ENCODE measurements around the gene COX7B2.

COX7B2 gene

DNA sequence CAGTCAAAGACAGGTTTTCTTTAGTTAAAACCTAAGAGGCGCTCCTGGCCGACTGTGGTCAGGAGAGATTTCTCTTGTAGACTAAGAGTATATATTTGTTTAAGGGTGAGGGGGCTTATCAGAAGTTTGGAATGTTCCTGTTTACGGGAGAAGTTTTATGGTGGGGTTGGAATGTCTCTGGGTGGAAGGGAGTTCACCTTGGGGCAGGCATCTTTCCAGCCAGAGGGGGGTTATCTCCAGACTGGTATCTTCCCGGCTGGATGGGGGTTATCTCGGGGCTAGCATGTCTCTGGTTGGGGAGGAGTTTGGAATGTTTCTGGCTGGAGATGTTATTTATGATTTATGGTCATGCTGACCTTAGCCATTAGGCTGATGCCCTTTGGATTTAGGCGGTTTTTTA is 116.0 kb downstream of the COX7B2 start:
- POLR2A ChIA-PET: no interaction called here
- no peak for DNase-seq (ENCODE audit: extremely low spot score)
- CTCF ChIA-PET: no interaction called here
- TF ChIP-seq, protein P1, sequence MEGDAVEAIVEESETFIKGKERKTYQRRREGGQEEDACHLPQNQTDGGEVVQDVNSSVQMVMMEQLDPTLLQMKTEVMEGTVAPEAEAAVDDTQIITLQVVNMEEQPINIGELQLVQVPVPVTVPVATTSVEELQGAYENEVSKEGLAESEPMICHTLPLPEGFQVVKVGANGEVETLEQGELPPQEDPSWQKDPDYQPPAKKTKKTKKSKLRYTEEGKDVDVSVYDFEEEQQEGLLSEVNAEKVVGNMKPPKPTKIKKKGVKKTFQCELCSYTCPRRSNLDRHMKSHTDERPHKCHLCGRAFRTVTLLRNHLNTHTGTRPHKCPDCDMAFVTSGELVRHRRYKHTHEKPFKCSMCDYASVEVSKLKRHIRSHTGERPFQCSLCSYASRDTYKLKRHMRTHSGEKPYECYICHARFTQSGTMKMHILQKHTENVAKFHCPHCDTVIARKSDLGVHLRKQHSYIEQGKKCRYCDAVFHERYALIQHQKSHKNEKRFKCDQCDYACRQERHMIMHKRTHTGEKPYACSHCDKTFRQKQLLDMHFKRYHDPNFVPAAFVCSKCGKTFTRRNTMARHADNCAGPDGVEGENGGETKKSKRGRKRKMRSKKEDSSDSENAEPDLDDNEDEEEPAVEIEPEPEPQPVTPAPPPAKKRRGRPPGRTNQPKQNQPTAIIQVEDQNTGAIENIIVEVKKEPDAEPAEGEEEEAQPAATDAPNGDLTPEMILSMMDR (IDR thresholded peaks at IDR 0.05; ENCODE audit: control extremely low read depth, extremely low read depth, low read depth, missing control alignments): no peak

DNA sequence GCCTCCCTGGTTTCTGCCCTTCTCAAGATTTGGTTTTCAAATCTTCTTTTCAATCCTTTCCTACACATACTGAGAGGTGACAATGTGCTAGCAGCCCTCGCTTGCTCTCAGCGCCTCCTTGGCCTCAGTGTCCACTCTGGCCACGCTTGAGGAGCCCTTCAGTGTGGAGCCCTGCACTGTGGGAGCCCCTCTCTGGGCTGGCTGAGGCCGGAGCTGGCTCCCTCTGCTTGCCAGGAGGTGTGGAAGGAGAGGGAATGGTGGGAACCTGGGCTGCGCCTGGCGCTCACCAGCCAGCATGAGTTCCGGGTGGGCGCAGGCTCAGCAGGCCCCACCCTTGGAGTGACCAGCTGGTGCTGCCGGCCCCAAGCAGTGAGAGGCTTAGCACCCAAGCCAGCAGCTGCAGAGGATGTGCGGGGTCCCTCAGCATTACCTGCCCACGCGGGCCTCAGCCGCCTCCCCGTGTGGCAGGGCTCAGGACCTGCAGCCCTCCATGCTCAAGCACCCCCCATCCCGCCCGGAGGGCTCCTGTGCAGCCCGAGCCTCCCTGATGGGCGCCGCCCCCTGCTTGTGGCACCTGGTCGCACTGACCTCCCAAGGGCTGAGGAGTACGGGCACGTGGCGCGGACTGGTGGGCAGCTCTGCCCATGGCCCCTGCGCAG is 127.5 kb downstream of the COX7B2 start:
- TF ChIP-seq, protein P1 (IDR thresholded peaks at IDR 0.05; ENCODE audit: control extremely low read depth, extremely low read depth, low read depth, missing control alignments): no peak
- ChIA-PET POLR2A (no interaction called here), CTCF (no interaction called here)
- no peak for DNase-seq (ENCODE audit: extremely low spot score)

DNA sequence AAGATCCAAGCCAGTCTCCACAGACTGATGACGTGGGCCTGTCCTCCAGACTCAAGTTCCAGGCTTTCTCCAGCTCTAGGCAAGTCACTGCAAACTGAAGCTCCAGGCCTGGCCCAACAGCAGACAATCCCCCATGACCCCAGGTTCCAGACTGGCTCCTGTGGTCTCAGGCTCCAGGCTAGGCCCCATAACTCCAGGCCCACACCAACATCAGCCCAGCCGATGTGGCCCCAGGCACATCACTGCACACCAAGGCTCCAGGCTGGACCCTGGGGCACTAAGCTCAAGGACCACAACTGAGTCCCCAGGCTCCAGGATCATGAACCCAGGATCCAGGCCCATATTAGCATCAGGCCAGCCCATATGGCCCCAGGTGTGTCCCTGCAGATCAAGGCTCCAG is 143.6 kb downstream of the COX7B2 start:
- POLR2A ChIA-PET: no interaction called here
- CTCF ChIA-PET: no interaction called here
- TF ChIP-seq, protein P1 (IDR thresholded peaks at IDR 0.05; ENCODE audit: control extremely low read depth, extremely low read depth, low read depth, missing control alignments): no peak
- no peak for DNase-seq (ENCODE audit: extremely low spot score)

- TF ChIP-seq, protein P1 (IDR thresholded peaks at IDR 0.05; ENCODE audit: control extremely low read depth, extremely low read depth, low read depth, missing control alignments): no peak
- DNase-seq (ENCODE audit: extremely low spot score): no peak
- POLR2A ChIA-PET: no interaction called here
- CTCF ChIA-PET: no interaction called here
Measured at GRCh38 chr4:46730075-46730474, 179.0 kb downstream of the COX7B2 start.

GRCh38 chr4:46720055-46720454 is 189.0 kb downstream of the COX7B2 start:
- TF ChIP-seq, protein P1 (IDR thresholded peaks at IDR 0.05; ENCODE audit: control extremely low read depth, extremely low read depth, low read depth, missing control alignments): no peak
- CTCF ChIA-PET: no interaction called here
- POLR2A ChIA-PET: no interaction called here
- DNase-seq (ENCODE audit: extremely low spot score): no peak

- CTCF ChIA-PET: no interaction called here
Measured at GRCh38 chr4:46717950-46718349, 191.1 kb downstream of the COX7B2 start.

More at GRCh38 chr4:46717950-46718349, 191.1 kb downstream of the COX7B2 start:
- DNase-seq (ENCODE audit: extremely low spot score): no peak
- POLR2A ChIA-PET: no interaction called here
- TF ChIP-seq, protein P1 (IDR thresholded peaks at IDR 0.05; ENCODE audit: control extremely low read depth, extremely low read depth, low read depth, missing control alignments): no peak
